GM12878 (cell line): Measurements from ENCODE around the gene DLX3. TPM values are rescaled to one million over a fixed set of nuclear protein-coding genes. Genes with fewer than 3 reads are reported as not detected.

Experiments used
- ATAC-seq: fragments of 200-7000 bp; cut with Tn5 transposase; 3 replicates; pipeline ENCODE4 v1.9.1; 2020; ENCODE audit warnings: mild to moderate bottlenecking, moderate library complexity
- BruUV-seq: library from RNA; stranded (reverse); fragments of 400-500 nt; replicated peaks from 2 replicates; lab custom pipeline; 2021; lab: Mats Ljungman, UMichigan
- CTCF ChIA-PET: fragments of 300-600 bp; sonication (Branson Sonifier 250); formaldehyde crosslinking; extraction: SDS; loops from one replicate; lab custom pipeline; 2021; ENCODE audit warnings: inconsistent platforms; lab: Yijun Ruan, JAX
- POLR2A ChIA-PET: fragments of 350-600 bp; formaldehyde crosslinking; extraction: SDS; loops from one replicate; lab custom pipeline; 2021; ENCODE audit warnings: inconsistent platforms; lab: Charles Lee
- RAD21 ChIA-PET: fragments of 300-600 bp; sonication (Branson Sonifier 250); formaldehyde crosslinking; loops from one replicate; lab custom pipeline; 2023; ENCODE audit warnings: antibody characterized with exemption; ENCODE audit not compliant: unreplicated experiment; lab: Charles Lee
- SMC1A ChIA-PET: fragments of 300-600 bp; sonication (Branson Sonifier 250); formaldehyde crosslinking; loops from one replicate; lab custom pipeline; 2023; ENCODE audit not compliant: unreplicated experiment, uncharacterized antibody; lab: Charles Lee
- DNase-seq: peaks from one replicate; pipeline ENCODE4 v3.0.0-alpha.2; 2011; ENCODE audit warnings: low read depth, low spot score
- FAIRE-seq: peaks from 3 replicates; lab custom pipeline; 2011; peaks lifted over from hg19 to GRCh38; lab: Jason Lieb, UNC
- H2AFZ ChIP-seq: 2 replicates; pipeline ENCODE4 v1.6.0; 2011; ENCODE audit warnings: low read depth, low read length, control low read depth; ENCODE audit not compliant: control insufficient read depth
- H3K27ac ChIP-seq: 2 replicates; pipeline ENCODE4 v1.5.1; 2011; ENCODE audit warnings: control low read depth; ENCODE audit not compliant: control insufficient read depth, insufficient read depth
- H3K27me3 ChIP-seq, 2 experiments: replicated peaks in 1 of 2; 2 replicates each; pipeline versions ENCODE4 v1.6.0 to v1.6.1; 2011; ENCODE audit warnings: low read length in 1 of 2; ENCODE audit not compliant: control insufficient read depth in 2 of 2, insufficient read depth in 2 of 2
- H3K36me3 ChIP-seq, 2 experiments: 2 replicates each; pipeline ENCODE4 v1.5.1; 2011; ENCODE audit warnings: low read length in 1 of 2; ENCODE audit not compliant: control insufficient read depth in 2 of 2, insufficient read depth in 2 of 2
- H3K4me1 ChIP-seq: 2 replicates; pipeline ENCODE4 v1.6.1; 2011; ENCODE audit warnings: mild to moderate bottlenecking, low read length, moderate library complexity, mixed read lengths; ENCODE audit not compliant: control insufficient read depth, insufficient read depth
- H3K4me2 ChIP-seq: 2 replicates; pipeline ENCODE4 v1.6.0; 2011; ENCODE audit warnings: control low read depth; ENCODE audit not compliant: control insufficient read depth, insufficient read depth
- H3K4me3 ChIP-seq: fragments of 200-600 bp; sonication (generic); 2 replicates; pipeline ENCODE4 v1.5.1; 2016
- H3K79me2 ChIP-seq: 2 replicates; pipeline ENCODE4 v1.6.0; 2011; ENCODE audit warnings: low read length; ENCODE audit not compliant: control insufficient read depth, insufficient read depth
- H3K9ac ChIP-seq: 2 replicates; pipeline ENCODE4 v1.8.0; 2011; ENCODE audit warnings: low read length, control low read depth, mixed read lengths; ENCODE audit not compliant: control insufficient read depth, insufficient read depth
- H3K9me3 ChIP-seq: replicated peaks from 3 replicates; pipeline ENCODE4 v1.5.1; 2011; ENCODE audit warnings: mild to moderate bottlenecking, low read length; ENCODE audit not compliant: control insufficient read depth, insufficient read depth
- H4K20me1 ChIP-seq: 2 replicates; pipeline ENCODE4 v1.6.0; 2011; ENCODE audit not compliant: control insufficient read depth, insufficient read depth
- CREB1 ChIP-seq: IDR thresholded peaks from 2 replicates; pipeline ENCODE4 v1.6.1; 2012; ENCODE audit warnings: low read depth, mild to moderate bottlenecking, inconsistent platforms
- HDAC2 ChIP-seq: fragments of 200-600 bp; sonication (generic); IDR thresholded peaks from 2 replicates; pipeline ENCODE4 v1.6.1; 2017
- IKZF1 ChIP-seq: fragments of 450-650 bp; conservative IDR thresholded peaks from 2 replicates; pipeline ENCODE4 v1.6.1; 2017; ENCODE audit warnings: antibody characterized with exemption, mild to moderate bottlenecking
- IKZF2 ChIP-seq, 2 experiments: fragments of 450-650 bp; IDR thresholded peaks; 2 replicates each; pipeline ENCODE4 v1.6.1; 2017; ENCODE audit warnings: mild to moderate bottlenecking in 2 of 2, moderate library complexity in 2 of 2
- JUND ChIP-seq: IDR thresholded peaks from 2 replicates; pipeline ENCODE4 v1.6.1; 2012; ENCODE audit warnings: low read depth, mild to moderate bottlenecking, low read length, improper control_type of control experiment, moderate library complexity
- NBN ChIP-seq: fragments of 450-650 bp; IDR thresholded peaks from 2 replicates; pipeline ENCODE4 v1.6.1; 2016
- NKRF ChIP-seq: fragments of 450-650 bp; conservative IDR thresholded peaks from 2 replicates; pipeline ENCODE4 v1.6.1; 2017; ENCODE audit warnings: mild to moderate bottlenecking, moderate library complexity
- PKNOX1 ChIP-seq: fragments of 450-650 bp; IDR thresholded peaks from 2 replicates; pipeline ENCODE4 v1.6.1; 2016; ENCODE audit warnings: mild to moderate bottlenecking
- SIN3A ChIP-seq: IDR thresholded peaks from 2 replicates; pipeline ENCODE4 v1.6.1; 2012; ENCODE audit warnings: low read depth, low read length, improper control_type of control experiment
- SMC3 ChIP-seq: IDR thresholded peaks from 2 replicates; pipeline ENCODE4 v1.6.1; 2011; ENCODE audit warnings: low read length, improper control_type of control experiment, borderline replicate concordance
- SREBF2 ChIP-seq: IDR thresholded peaks from 2 replicates; pipeline ENCODE4 v1.6.1; 2012; ENCODE audit warnings: mild to moderate bottlenecking, low read length
- TCF3 ChIP-seq: IDR thresholded peaks from 2 replicates; pipeline ENCODE4 v1.6.1; 2012; ENCODE audit warnings: low read depth, mild to moderate bottlenecking, low read length, borderline replicate concordance; ENCODE audit not compliant: insufficient read depth
- WGBS: methylation state at CpG from one replicate; pipeline ENCODE4 v1.1.6; 2016; ENCODE audit warnings: low lambda C conversion rate; ENCODE audit not compliant: insufficient replicate concordance, insufficient coverage; ENCODE audit errors: missing lambda C conversion rate; 5-methylcytosine and 5-hydroxymethylcytosine counted together
- in situ Hi-C: fragments of 300-500 bp; cut with MboI; formaldehyde crosslinking; loops from 9 replicates; pipeline ENCODE4 v1.14.3; 2018; ENCODE audit warnings: mixed read lengths
- intact Hi-C: fragments of 100-400 bp; cut with micrococcal nuclease; formaldehyde crosslinking; loops from one replicate; pipeline ENCODE4 v1.14.2; 2022; ENCODE audit not compliant: unreplicated experiment
- polyA plus RNA-seq, 11 experiments: library from polyadenylated mRNA; depleted of rRNA in 4 of 11; unstranded in 6 of 11; stranded (reverse) in 5 of 11; fragments of >200 nt; fragmentation: Nextera tagmentation in 4 of 11; fragmentation: Illumina TruSeq in 1 of 11; extraction: Ambion mirVana in 4 of 11; extraction: Trizol in 1 of 11; gene quantifications; 1 replicate in 1 of 11; 2 replicates in 10 of 11; pipeline versions ENCODE4 v1.2.1 to v1.2.3, GENCODE V29; 2011 to 2016; ENCODE audit warnings: inconsistent platforms in 2 of 11, missing spikeins in 2 of 11, low read depth in 1 of 11
- total RNA-seq, 4 experiments: library from RNA; depleted of rRNA in 3 of 4; stranded (reverse); fragments of >200 nt in 3 of 4; fragmentation: Illumina TruSeq in 1 of 4; extraction: Trizol in 1 of 4; gene quantifications; 2 replicates each; pipeline versions ENCODE4 v1.2.1 to v1.2.3, GENCODE V29; 2013 to 2021
- TF ChIP-seq, protein P1 (sequence below): fragments of 450-650 bp; IDR thresholded peaks from 2 replicates; pipeline ENCODE4 v1.6.1; 2018; ENCODE audit warnings: borderline replicate concordance, mild to moderate bottlenecking; ENCODE audit not compliant: partially characterized antibody
- TF ChIP-seq, protein P2 (sequence below): fragments of 450-650 bp; IDR thresholded peaks from 2 replicates; pipeline ENCODE4 v1.6.1; 2017; ENCODE audit warnings: borderline replicate concordance
- TF ChIP-seq, protein P3 (sequence below): fragments of 450-650 bp; formaldehyde crosslinking; IDR thresholded peaks from 2 replicates; pipeline ENCODE4 v1.4.0; 2022; ENCODE audit warnings: mild to moderate bottlenecking, moderate library complexity

The DLX3 gene
- total and polyA plus RNA-seq, 10 of the 15 experiments (the other 5 are each of a cell fraction or from before 2014, with no cell fraction given) = not detected

DNA sequence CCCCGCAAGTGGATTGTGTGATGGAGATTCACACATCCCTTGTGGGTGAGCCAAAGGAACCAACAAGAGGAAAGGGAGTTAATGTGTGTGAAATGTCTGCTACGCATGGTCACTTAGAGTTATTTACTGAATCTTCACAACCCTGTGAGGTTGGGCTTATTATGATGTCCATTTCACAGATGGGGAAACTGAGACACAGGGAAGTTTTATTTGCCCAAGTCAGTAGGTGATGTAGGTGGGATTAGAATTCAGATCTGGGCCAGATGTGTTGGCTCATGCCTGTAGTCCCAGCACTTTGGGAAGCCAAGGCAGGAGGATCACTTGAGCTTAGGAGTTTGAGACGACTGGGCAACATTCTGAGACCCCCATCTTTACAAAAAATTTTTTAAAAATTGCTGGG is 37.7 kb downstream of the DLX3 start:
- CTCF ChIA-PET = interaction anchor here (0.9 to 1.6 kb wide), 3 partner anchors 22 to 130 kb away, joined by 3 to 6 read pairs (median 3); no protein-coding TSS in a partner anchor
- in situ Hi-C loops = no loop called here
- BruUV-seq = no TSS peak
- Histone ChIP-seq H3K9ac (no peak overlapping the region), H4K20me1 (no peaks in the 10 kb centered on the region), H3K27me3 (no peaks in the 10 kb centered on the region; a peak in 2 of 4 replicates), H3K4me3 (no peak overlapping the region), H2AFZ (no peak overlapping the region), H3K9me3 (no peaks in the 10 kb centered on the region), H3K4me1 (no peaks in the 10 kb centered on the region), H3K79me2 (no peaks in the 10 kb centered on the region), H3K4me2 (no peak overlapping the region), H3K36me3 (no peaks in the 10 kb centered on the region), H3K27ac (no peak overlapping the region)
- ATAC-seq = no peak
- 15% methylated on average over 3 of the region's 3 CpGs for WGBS
- intact Hi-C loops = no loop called here
- no peak for DNase-seq
- POLR2A ChIA-PET = no interaction called here
- RAD21 ChIA-PET = interaction anchor here (1.5 kb wide), 1 partner anchor 41 kb away, joined by 4 read pairs; no protein-coding TSS in a partner anchor
- no peak for FAIRE-seq
- SMC1A ChIA-PET = no interaction called here
- TF ChIP-seq, protein P1, sequence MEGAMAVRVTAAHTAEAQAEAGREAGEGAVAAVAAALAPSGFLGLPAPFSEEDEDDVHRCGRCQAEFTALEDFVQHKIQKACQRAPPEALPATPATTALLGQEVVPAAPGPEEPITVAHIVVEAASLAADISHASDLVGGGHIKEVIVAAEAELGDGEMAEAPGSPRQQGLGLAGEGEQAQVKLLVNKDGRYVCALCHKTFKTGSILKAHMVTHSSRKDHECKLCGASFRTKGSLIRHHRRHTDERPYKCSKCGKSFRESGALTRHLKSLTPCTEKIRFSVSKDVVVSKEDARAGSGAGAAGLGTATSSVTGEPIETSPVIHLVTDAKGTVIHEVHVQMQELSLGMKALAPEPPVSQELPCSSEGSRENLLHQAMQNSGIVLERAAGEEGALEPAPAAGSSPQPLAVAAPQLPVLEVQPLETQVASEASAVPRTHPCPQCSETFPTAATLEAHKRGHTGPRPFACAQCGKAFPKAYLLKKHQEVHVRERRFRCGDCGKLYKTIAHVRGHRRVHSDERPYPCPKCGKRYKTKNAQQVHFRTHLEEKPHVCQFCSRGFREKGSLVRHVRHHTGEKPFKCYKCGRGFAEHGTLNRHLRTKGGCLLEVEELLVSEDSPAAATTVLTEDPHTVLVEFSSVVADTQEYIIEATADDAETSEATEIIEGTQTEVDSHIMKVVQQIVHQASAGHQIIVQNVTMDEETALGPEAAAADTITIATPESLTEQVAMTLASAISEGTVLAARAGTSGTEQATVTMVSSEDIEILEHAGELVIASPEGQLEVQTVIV = no peak
- TF ChIP-seq IKZF2 (IDR thresholded peaks at IDR 0.05) = no peak
- TF ChIP-seq NKRF = no peak
- TF ChIP-seq CREB1 = no peak
- TF ChIP-seq PKNOX1 = no peak
- no peak for TF ChIP-seq JUND
- no peak for TF ChIP-seq TCF3
- no peak for TF ChIP-seq SIN3A
- no peak for TF ChIP-seq HDAC2
- no peak for TF ChIP-seq NBN
- TF ChIP-seq IKZF1 = no peak
- no peak for TF ChIP-seq SMC3
- no peak for TF ChIP-seq SREBF2
- TF ChIP-seq, protein P2, sequence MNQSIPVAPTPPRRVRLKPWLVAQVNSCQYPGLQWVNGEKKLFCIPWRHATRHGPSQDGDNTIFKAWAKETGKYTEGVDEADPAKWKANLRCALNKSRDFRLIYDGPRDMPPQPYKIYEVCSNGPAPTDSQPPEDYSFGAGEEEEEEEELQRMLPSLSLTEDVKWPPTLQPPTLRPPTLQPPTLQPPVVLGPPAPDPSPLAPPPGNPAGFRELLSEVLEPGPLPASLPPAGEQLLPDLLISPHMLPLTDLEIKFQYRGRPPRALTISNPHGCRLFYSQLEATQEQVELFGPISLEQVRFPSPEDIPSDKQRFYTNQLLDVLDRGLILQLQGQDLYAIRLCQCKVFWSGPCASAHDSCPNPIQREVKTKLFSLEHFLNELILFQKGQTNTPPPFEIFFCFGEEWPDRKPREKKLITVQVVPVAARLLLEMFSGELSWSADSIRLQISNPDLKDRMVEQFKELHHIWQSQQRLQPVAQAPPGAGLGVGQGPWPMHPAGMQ = no peak
- TF ChIP-seq, protein P3, sequence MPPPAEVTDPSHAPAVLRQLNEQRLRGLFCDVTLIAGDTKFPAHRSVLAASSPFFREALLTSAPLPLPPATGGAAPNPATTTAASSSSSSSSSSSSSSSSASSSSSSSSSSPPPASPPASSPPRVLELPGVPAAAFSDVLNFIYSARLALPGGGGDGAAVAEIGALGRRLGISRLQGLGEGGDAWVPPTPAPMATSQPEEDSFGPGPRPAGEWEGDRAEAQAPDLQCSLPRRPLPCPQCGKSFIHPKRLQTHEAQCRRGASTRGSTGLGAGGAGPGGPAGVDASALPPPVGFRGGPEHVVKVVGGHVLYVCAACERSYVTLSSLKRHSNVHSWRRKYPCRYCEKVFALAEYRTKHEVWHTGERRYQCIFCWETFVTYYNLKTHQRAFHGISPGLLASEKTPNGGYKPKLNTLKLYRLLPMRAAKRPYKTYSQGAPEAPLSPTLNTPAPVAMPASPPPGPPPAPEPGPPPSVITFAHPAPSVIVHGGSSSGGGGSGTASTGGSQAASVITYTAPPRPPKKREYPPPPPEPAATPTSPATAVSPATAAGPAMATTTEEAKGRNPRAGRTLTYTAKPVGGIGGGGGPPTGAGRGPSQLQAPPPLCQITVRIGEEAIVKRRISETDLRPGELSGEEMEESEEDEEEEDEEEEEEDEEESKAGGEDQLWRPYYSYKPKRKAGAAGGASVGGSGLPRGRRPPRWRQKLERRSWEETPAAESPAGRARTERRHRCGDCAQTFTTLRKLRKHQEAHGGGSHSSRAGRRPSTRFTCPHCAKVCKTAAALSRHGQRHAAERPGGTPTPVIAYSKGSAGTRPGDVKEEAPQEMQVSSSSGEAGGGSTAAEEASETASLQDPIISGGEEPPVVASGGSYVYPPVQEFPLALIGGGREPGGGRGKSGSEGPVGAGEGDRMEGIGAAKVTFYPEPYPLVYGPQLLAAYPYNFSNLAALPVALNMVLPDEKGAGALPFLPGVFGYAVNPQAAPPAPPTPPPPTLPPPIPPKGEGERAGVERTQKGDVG (CRISPR knock-in tag) = no peak
